ENCODE results near the gene AKR1B1. TPM values are rescaled to one million over a fixed set of nuclear protein-coding genes. Genes with fewer than 3 reads are reported as not detected.

AKR1B1 gene
- total and polyA plus RNA-seq, 2 experiments from 2014 or later, result 48.9 to 158 TPM

- no peak for TF ChIP-seq CTCF (IDR thresholded peaks at IDR 0.05; ENCODE audit: low read depth, low read length)
- no peaks in the 10 kb centered on the region for H3K4me1 ChIP-seq (ENCODE audit: low read depth)
These were observed 63.3 kb downstream of the AKR1B1 start for GRCh38 chr7:134395604-134396003.

GRCh38 chr7:134394056-134394455, 64.8 kb downstream of the AKR1B1 start:
- Histone ChIP-seq H3K4me3 (no peak overlapping the region), H3K27me3 (no peaks in the 10 kb centered on the region), H3K9me3 (ENCODE audit: low read depth) (no peaks in the 10 kb centered on the region), H3K4me1 (ENCODE audit: low read depth) (no peaks in the 10 kb centered on the region), H3K36me3 (no peaks in the 10 kb centered on the region), H3K27ac (no peak overlapping the region)
- no peak for TF ChIP-seq CTCF (IDR thresholded peaks at IDR 0.05; ENCODE audit: low read depth, low read length)
- peak in 1 of 2 donors; percentile 3 for DNase-seq (ENCODE audit: low read depth in 1 of 2, low spot score in 1 of 2)

More at GRCh38 chr7:134395604-134396003, 63.3 kb downstream of the AKR1B1 start:
- Histone ChIP-seq H3K27ac (no peak overlapping the region), H3K4me3 (no peak overlapping the region), H3K27me3 (no peaks in the 10 kb centered on the region), H3K9me3 (ENCODE audit: low read depth) (no peaks in the 10 kb centered on the region), H3K36me3 (no peaks in the 10 kb centered on the region)
- no peak for DNase-seq (ENCODE audit: low read depth in 1 of 2, low spot score in 1 of 2)

Other genes with a start within 250 kb of the AKR1B1 start
- 7.1 and 8.6 TPM in 2 replicates for gene SLC35B4, start 142.2 kb downstream of the AKR1B1 start, total RNA-seq
- 16.8 and 20.2 TPM in 2 replicates for gene SLC35B4, start 142.2 kb downstream of the AKR1B1 start, polyA plus RNA-seq
- gene AKR1B10, start 68.5 kb upstream of the AKR1B1 start, total RNA-seq, result 0.57 and 0.67 TPM in 2 replicates
- 0.60 and 1.3 TPM in 2 replicates for gene AKR1B10, start 68.5 kb upstream of the AKR1B1 start, polyA plus RNA-seq
- gene AKR1B15, start 90.0 kb upstream of the AKR1B1 start, total RNA-seq, result 0.21 and 1.6 TPM in 2 replicates
- 1.3 and 2.6 TPM in 2 replicates for gene AKR1B15, start 90.0 kb upstream of the AKR1B1 start, polyA plus RNA-seq
- gene BPGM, start 187.8 kb upstream of the AKR1B1 start, total RNA-seq, result 15.2 and 20.1 TPM in 2 replicates
- 21.2 and 32.2 TPM in 2 replicates for gene BPGM, start 187.8 kb upstream of the AKR1B1 start, polyA plus RNA-seq

Data from cardiac muscle cell (in vitro differentiated cells and primary cell).